DOHH2 (cell line): ENCODE measurements around the gene PCBD2.

ENCODE experiments used
- H3F3A ChIP-seq: fragments of 200-600 bp; sonication (generic), shearing (Covaris generic); 2 replicates; pipeline ENCODE4 v1.6.0; 2016; ENCODE audit warnings: antibody characterized with exemption, mild to moderate bottlenecking; ENCODE audit not compliant: control insufficient read depth, insufficient read depth
- H3K27ac ChIP-seq: fragments of 200-600 bp; sonication (generic); 2 replicates; pipeline ENCODE4 v1.5.1; 2014; ENCODE audit warnings: low read depth, mild to moderate bottlenecking, low read length, moderate library complexity
- H3K27me3 ChIP-seq: fragments of 200-600 bp; sonication (generic); 2 replicates; pipeline ENCODE4 v1.6.1; 2014; ENCODE audit warnings: mild to moderate bottlenecking, low read length, mixed read lengths; ENCODE audit not compliant: control insufficient read depth
- H3K36me3 ChIP-seq: fragments of 200-600 bp; sonication (generic); 2 replicates; pipeline ENCODE4 v1.6.1; 2014; ENCODE audit warnings: mild to moderate bottlenecking, low read length, moderate library complexity, mixed read lengths; ENCODE audit not compliant: control insufficient read depth
- H3K4me1 ChIP-seq: fragments of 200-600 bp; sonication (generic); 2 replicates; pipeline ENCODE4 v1.6.1; 2014; ENCODE audit warnings: mild to moderate bottlenecking, low read length, mixed read lengths; ENCODE audit not compliant: control insufficient read depth
- H3K4me2 ChIP-seq: fragments of 200-600 bp; sonication (generic); 2 replicates; pipeline ENCODE4 v1.6.0; 2014; ENCODE audit warnings: mild to moderate bottlenecking, low read length, moderate library complexity
- H3K4me3 ChIP-seq: fragments of 200-600 bp; sonication (generic); 2 replicates; pipeline ENCODE4 v1.5.1; 2014; ENCODE audit warnings: mild to moderate bottlenecking, low read length, mixed read lengths
- H3K79me2 ChIP-seq: fragments of 200-600 bp; sonication (generic); 2 replicates; pipeline ENCODE4 v1.6.1; 2014; ENCODE audit warnings: mild to moderate bottlenecking, low read length, mixed read lengths; ENCODE audit not compliant: control insufficient read depth
- H3K9me2 ChIP-seq: fragments of 200-600 bp; sonication (generic); replicated peaks from 2 replicates; pipeline ENCODE4 v1.6.1; 2014; ENCODE audit warnings: mild to moderate bottlenecking, low read length, mixed read lengths; ENCODE audit not compliant: control insufficient read depth
- H3K9me3 ChIP-seq: fragments of 200-600 bp; sonication (generic); 2 replicates; pipeline ENCODE4 v1.6.1; 2014; ENCODE audit warnings: antibody characterized with exemption, low read length, mixed read lengths; ENCODE audit not compliant: control insufficient read depth, insufficient read depth
- H4K20me1 ChIP-seq: fragments of 200-600 bp; sonication (generic); 2 replicates; pipeline ENCODE4 v1.6.0; 2014; ENCODE audit warnings: low read depth, mild to moderate bottlenecking, antibody characterized with exemption, low read length, moderate library complexity; ENCODE audit not compliant: control insufficient read depth, insufficient read depth
- EZH2phosphoT487 ChIP-seq: fragments of 200-600 bp; sonication (generic); IDR thresholded peaks from 2 replicates; pipeline ENCODE4 v1.6.1; 2017; ENCODE audit warnings: borderline replicate concordance, mild to moderate bottlenecking, antibody characterized with exemption, low read length, moderate library complexity, mixed read lengths
- TF ChIP-seq, protein P1 (sequence below): fragments of 200-600 bp; sonication (generic); IDR thresholded peaks from one replicate; pipeline ENCODE4 v1.5.1; 2014; ENCODE audit warnings: antibody characterized with exemption, mild to moderate bottlenecking, low read depth, low read length; ENCODE audit not compliant: poor library complexity, severe bottlenecking

PCBD2 gene

DNA sequence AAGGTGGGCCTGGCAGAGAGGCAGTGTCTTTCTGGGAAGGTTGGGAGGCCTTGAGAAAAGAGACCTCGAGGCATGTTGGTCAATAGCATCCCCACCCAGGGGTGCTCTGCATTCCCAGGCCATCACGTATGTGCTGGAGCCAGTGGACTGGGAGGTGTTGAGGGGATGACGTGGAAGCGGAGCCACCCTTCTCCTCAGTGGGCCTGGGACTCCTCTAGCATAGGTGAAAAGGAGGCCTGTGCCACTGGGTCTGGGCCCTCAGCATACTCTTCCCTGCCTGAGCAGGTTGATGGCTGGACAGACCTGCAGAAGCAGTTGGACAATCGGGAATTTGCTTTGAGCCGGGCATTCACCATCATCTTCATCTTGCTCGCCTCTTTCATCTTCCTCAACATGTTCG, 103.6 kb downstream of the PCBD2 start:
- Histone ChIP-seq H3K4me2 (no peak overlapping the region), H3K36me3 (no peaks in the 10 kb centered on the region), H3K79me2 (no peaks in the 10 kb centered on the region), H3K9me3 (no peaks in the 10 kb centered on the region), H4K20me1 (no peaks in the 10 kb centered on the region), H3K4me3 (no peak overlapping the region), H3K9me2 (no peaks in the 10 kb centered on the region), H3K4me1 (no peaks in the 10 kb centered on the region), H3K27ac (no peak overlapping the region), H3F3A (no peaks in the 10 kb centered on the region), H3K27me3 (no peaks in the 10 kb centered on the region)
- TF ChIP-seq, protein P1, sequence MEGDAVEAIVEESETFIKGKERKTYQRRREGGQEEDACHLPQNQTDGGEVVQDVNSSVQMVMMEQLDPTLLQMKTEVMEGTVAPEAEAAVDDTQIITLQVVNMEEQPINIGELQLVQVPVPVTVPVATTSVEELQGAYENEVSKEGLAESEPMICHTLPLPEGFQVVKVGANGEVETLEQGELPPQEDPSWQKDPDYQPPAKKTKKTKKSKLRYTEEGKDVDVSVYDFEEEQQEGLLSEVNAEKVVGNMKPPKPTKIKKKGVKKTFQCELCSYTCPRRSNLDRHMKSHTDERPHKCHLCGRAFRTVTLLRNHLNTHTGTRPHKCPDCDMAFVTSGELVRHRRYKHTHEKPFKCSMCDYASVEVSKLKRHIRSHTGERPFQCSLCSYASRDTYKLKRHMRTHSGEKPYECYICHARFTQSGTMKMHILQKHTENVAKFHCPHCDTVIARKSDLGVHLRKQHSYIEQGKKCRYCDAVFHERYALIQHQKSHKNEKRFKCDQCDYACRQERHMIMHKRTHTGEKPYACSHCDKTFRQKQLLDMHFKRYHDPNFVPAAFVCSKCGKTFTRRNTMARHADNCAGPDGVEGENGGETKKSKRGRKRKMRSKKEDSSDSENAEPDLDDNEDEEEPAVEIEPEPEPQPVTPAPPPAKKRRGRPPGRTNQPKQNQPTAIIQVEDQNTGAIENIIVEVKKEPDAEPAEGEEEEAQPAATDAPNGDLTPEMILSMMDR, result no peak
- no peak for TF ChIP-seq EZH2phosphoT487

DNA sequence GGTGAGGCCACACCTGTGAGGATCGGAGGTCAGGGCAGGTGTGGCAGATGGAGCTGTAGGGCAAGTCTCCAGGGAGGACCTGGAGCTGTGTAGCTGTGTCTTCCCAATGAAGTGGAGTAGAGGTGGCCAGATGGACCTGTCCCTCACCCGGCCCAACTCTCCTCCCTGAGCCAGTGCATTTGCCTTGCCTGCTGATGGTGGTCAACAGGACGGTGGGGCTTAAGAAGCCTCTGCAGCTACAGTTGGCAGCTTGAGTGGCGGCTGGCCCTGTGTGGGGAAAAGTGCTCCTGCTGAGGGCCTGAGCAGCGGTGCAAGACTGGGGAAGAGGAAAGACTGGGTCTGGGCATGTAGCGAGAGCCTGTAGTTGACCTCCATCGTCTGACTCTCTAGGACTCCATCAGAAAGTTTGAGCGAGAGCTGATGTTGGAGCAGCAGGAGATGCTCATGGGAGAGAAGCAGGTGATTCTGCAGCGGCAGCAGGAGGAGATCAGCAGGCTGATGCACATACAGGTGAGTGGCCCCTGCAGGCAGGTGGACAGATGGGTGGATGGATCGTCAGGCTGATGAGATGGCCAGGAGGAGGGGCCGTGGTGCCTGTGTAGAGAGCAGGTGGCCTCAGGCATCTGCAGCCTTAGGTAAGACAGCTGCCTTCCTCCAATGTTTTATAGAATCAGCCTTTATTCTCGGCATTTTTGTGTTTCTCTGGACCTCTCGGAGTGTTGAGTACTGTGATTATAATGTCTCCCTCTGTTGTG, 104.2 kb downstream of the PCBD2 start:
- H4K20me1 ChIP-seq, result no peaks in the 10 kb centered on the region
- H3K27ac ChIP-seq, result no peak overlapping the region
- H3K27me3 ChIP-seq, result no peaks in the 10 kb centered on the region
- no peaks in the 10 kb centered on the region for H3K36me3 ChIP-seq
- no peak overlapping the region for H3K4me2 ChIP-seq
- TF ChIP-seq EZH2phosphoT487, result no peak
- TF ChIP-seq, protein P1, result no peak
- no peaks in the 10 kb centered on the region for H3K9me2 ChIP-seq
- no peaks in the 10 kb centered on the region for H3F3A ChIP-seq
- no peaks in the 10 kb centered on the region for H3K79me2 ChIP-seq
- no peaks in the 10 kb centered on the region for H3K4me1 ChIP-seq
- no peaks in the 10 kb centered on the region for H3K9me3 ChIP-seq
- no peak overlapping the region for H3K4me3 ChIP-seq

DNA sequence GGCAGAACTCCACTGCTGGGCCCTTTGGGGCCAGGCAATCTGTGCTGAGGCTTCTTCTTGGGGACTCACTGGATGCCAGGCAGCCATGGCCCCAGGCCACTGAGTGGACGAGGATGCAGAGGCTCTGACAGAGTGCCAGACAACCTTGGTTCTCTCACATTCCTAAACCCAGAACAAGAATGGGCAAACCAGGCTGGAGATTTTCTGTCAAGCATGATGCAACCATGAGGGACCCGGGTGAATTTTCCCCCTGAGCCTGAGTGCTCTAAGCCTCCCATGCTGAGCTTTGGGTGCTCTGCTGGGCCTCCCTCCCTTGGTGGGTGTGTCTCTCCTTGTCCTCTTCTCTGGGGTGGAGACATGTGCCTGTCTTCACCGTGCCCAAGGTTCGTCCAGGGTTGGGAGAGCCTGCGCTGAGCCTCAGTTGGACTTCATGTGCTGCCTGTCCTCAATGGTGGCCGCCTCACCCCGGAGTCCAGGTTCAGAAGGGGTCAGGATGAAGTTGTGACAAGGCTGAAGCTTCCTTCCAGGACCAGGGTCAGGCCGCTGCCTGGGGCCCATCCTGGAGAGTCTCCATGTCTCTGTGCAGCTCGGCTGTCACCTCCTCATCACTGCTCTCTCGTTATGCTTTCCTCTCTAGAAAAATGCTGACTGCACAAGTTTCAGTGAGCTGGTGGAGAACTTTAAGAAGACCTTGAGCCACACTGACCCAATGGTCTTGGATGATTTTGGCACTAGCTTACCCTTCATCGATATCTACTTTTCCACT, 105.0 kb downstream of the PCBD2 start:
- no peak overlapping the region for H3K4me3 ChIP-seq
- H3K9me3 ChIP-seq, result no peaks in the 10 kb centered on the region
- no peaks in the 10 kb centered on the region for H3K4me1 ChIP-seq
- TF ChIP-seq, protein P1, result no peak
- TF ChIP-seq EZH2phosphoT487, result no peak
- H3K4me2 ChIP-seq, result no peak overlapping the region
- H3K27ac ChIP-seq, result no peak overlapping the region
- no peaks in the 10 kb centered on the region for H3F3A ChIP-seq
- no peaks in the 10 kb centered on the region for H4K20me1 ChIP-seq
- no peaks in the 10 kb centered on the region for H3K27me3 ChIP-seq
- H3K9me2 ChIP-seq, result no peaks in the 10 kb centered on the region
- no peaks in the 10 kb centered on the region for H3K79me2 ChIP-seq
- H3K36me3 ChIP-seq, result no peaks in the 10 kb centered on the region
